GM12878 (cell line): ENCODE data around the gene SMTNL2. TPM values are rescaled to one million over a fixed set of nuclear protein-coding genes. Genes with fewer than 3 reads are reported as not detected.

Source experiments
- ATAC-seq: fragments of 200-7000 bp; cut with Tn5 transposase; 3 replicates; pipeline ENCODE4 v1.9.1; 2020; ENCODE audit warnings: mild to moderate bottlenecking, moderate library complexity
- BruUV-seq: library from RNA; stranded (reverse); fragments of 400-500 nt; replicated peaks from 2 replicates; lab custom pipeline; 2021; lab: Mats Ljungman, UMichigan
- CTCF ChIA-PET: fragments of 300-600 bp; sonication (Branson Sonifier 250); formaldehyde crosslinking; extraction: SDS; loops from one replicate; lab custom pipeline; 2021; ENCODE audit warnings: inconsistent platforms; lab: Yijun Ruan, JAX
- POLR2A ChIA-PET: fragments of 350-600 bp; formaldehyde crosslinking; extraction: SDS; loops from one replicate; lab custom pipeline; 2021; ENCODE audit warnings: inconsistent platforms; lab: Charles Lee
- RAD21 ChIA-PET: fragments of 300-600 bp; sonication (Branson Sonifier 250); formaldehyde crosslinking; loops from one replicate; lab custom pipeline; 2023; ENCODE audit warnings: antibody characterized with exemption; ENCODE audit not compliant: unreplicated experiment; lab: Charles Lee
- SMC1A ChIA-PET: fragments of 300-600 bp; sonication (Branson Sonifier 250); formaldehyde crosslinking; loops from one replicate; lab custom pipeline; 2023; ENCODE audit not compliant: unreplicated experiment, uncharacterized antibody; lab: Charles Lee
- DNase-seq: peaks from one replicate; pipeline ENCODE4 v3.0.0-alpha.2; 2011; ENCODE audit warnings: low read depth, low spot score
- FAIRE-seq: peaks from 3 replicates; lab custom pipeline; 2011; peaks lifted over from hg19 to GRCh38; lab: Jason Lieb, UNC
- H2AFZ ChIP-seq: 2 replicates; pipeline ENCODE4 v1.6.0; 2011; ENCODE audit warnings: low read depth, low read length, control low read depth; ENCODE audit not compliant: control insufficient read depth
- H3K27ac ChIP-seq: 2 replicates; pipeline ENCODE4 v1.5.1; 2011; ENCODE audit warnings: control low read depth; ENCODE audit not compliant: control insufficient read depth, insufficient read depth
- H3K27me3 ChIP-seq, 2 experiments: replicated peaks in 1 of 2; 2 replicates each; pipeline versions ENCODE4 v1.6.0 to v1.6.1; 2011; ENCODE audit warnings: low read length in 1 of 2; ENCODE audit not compliant: control insufficient read depth in 2 of 2, insufficient read depth in 2 of 2
- H3K36me3 ChIP-seq, 2 experiments: 2 replicates each; pipeline ENCODE4 v1.5.1; 2011; ENCODE audit warnings: low read length in 1 of 2; ENCODE audit not compliant: control insufficient read depth in 2 of 2, insufficient read depth in 2 of 2
- H3K4me1 ChIP-seq: 2 replicates; pipeline ENCODE4 v1.6.1; 2011; ENCODE audit warnings: mild to moderate bottlenecking, low read length, moderate library complexity, mixed read lengths; ENCODE audit not compliant: control insufficient read depth, insufficient read depth
- H3K4me2 ChIP-seq: 2 replicates; pipeline ENCODE4 v1.6.0; 2011; ENCODE audit warnings: control low read depth; ENCODE audit not compliant: control insufficient read depth, insufficient read depth
- H3K4me3 ChIP-seq: fragments of 200-600 bp; sonication (generic); 2 replicates; pipeline ENCODE4 v1.5.1; 2016
- H3K79me2 ChIP-seq: 2 replicates; pipeline ENCODE4 v1.6.0; 2011; ENCODE audit warnings: low read length; ENCODE audit not compliant: control insufficient read depth, insufficient read depth
- H3K9ac ChIP-seq: 2 replicates; pipeline ENCODE4 v1.8.0; 2011; ENCODE audit warnings: low read length, control low read depth, mixed read lengths; ENCODE audit not compliant: control insufficient read depth, insufficient read depth
- H3K9me3 ChIP-seq: replicated peaks from 3 replicates; pipeline ENCODE4 v1.5.1; 2011; ENCODE audit warnings: mild to moderate bottlenecking, low read length; ENCODE audit not compliant: control insufficient read depth, insufficient read depth
- H4K20me1 ChIP-seq: 2 replicates; pipeline ENCODE4 v1.6.0; 2011; ENCODE audit not compliant: control insufficient read depth, insufficient read depth
- BRCA1 ChIP-seq: IDR thresholded peaks from 2 replicates; pipeline ENCODE4 v1.6.1; 2011; ENCODE audit warnings: low read depth, low read length, improper control_type of control experiment
- CREM ChIP-seq: IDR thresholded peaks from 2 replicates; pipeline ENCODE4 v1.6.1; 2014; ENCODE audit warnings: antibody characterized with exemption, low read depth
- EED ChIP-seq: sonication (generic); IDR thresholded peaks from 2 replicates; pipeline ENCODE4 v1.6.1; 2016; ENCODE audit warnings: antibody characterized with exemption, low read depth
- EGR1 ChIP-seq, 2 experiments: IDR thresholded peaks; 1 replicate in 1 of 2; 2 replicates in 1 of 2; pipeline ENCODE4 v1.6.1; 2011 to 2012; ENCODE audit warnings: low read depth in 2 of 2, low read length in 2 of 2, borderline replicate concordance in 1 of 2, mild to moderate bottlenecking in 1 of 2, moderate library complexity in 1 of 2
- IKZF1 ChIP-seq: fragments of 450-650 bp; conservative IDR thresholded peaks from 2 replicates; pipeline ENCODE4 v1.6.1; 2017; ENCODE audit warnings: antibody characterized with exemption, mild to moderate bottlenecking
- MYB ChIP-seq: fragments of 150-350 bp; IDR thresholded peaks from 2 replicates; pipeline ENCODE4 v1.6.1; 2014; ENCODE audit warnings: mild to moderate bottlenecking, low read depth, low read length, borderline replicate concordance
- POLR2A ChIP-seq: IDR thresholded peaks from 2 replicates; pipeline ENCODE4 v1.6.1; 2011; ENCODE audit warnings: low read depth, mild to moderate bottlenecking, low read length
- RAD51 ChIP-seq: fragments of 450-650 bp; IDR thresholded peaks from 2 replicates; pipeline ENCODE4 v1.6.1; 2016; ENCODE audit warnings: moderate library complexity, mild to moderate bottlenecking, inconsistent platforms
- RCOR1 ChIP-seq: conservative IDR thresholded peaks from 2 replicates; pipeline ENCODE4 v1.6.1; 2012; ENCODE audit warnings: low read depth, low read length, improper control_type of control experiment
- RUNX3 ChIP-seq: IDR thresholded peaks from 2 replicates; pipeline ENCODE4 v1.6.1; 2012; ENCODE audit warnings: low read length, inconsistent platforms
- SMC3 ChIP-seq: IDR thresholded peaks from 2 replicates; pipeline ENCODE4 v1.6.1; 2011; ENCODE audit warnings: low read length, improper control_type of control experiment, borderline replicate concordance
- TCF7 ChIP-seq: IDR thresholded peaks from 2 replicates; pipeline ENCODE4 v1.6.1; 2014; ENCODE audit warnings: antibody characterized with exemption, borderline replicate concordance
- YY1 ChIP-seq: IDR thresholded peaks from 2 replicates; pipeline ENCODE4 v1.6.1; 2011; ENCODE audit warnings: low read depth, mild to moderate bottlenecking, low read length
- ZNF274 ChIP-seq: IDR thresholded peaks from one replicate; pipeline ENCODE4 v1.8.0; 2011; ENCODE audit not compliant: insufficient read length, insufficient read depth
- ZNF622 ChIP-seq: fragments of 450-650 bp; IDR thresholded peaks from 2 replicates; pipeline ENCODE4 v1.6.1; 2017; ENCODE audit warnings: mild to moderate bottlenecking, inconsistent platforms
- WGBS: methylation state at CpG from one replicate; pipeline ENCODE4 v1.1.6; 2016; ENCODE audit warnings: low lambda C conversion rate; ENCODE audit not compliant: insufficient replicate concordance, insufficient coverage; ENCODE audit errors: missing lambda C conversion rate; 5-methylcytosine and 5-hydroxymethylcytosine counted together
- in situ Hi-C: fragments of 300-500 bp; cut with MboI; formaldehyde crosslinking; loops from 9 replicates; pipeline ENCODE4 v1.14.3; 2018; ENCODE audit warnings: mixed read lengths
- intact Hi-C: fragments of 100-400 bp; cut with micrococcal nuclease; formaldehyde crosslinking; loops from one replicate; pipeline ENCODE4 v1.14.2; 2022; ENCODE audit not compliant: unreplicated experiment
- polyA plus RNA-seq, 11 experiments: library from polyadenylated mRNA; depleted of rRNA in 4 of 11; unstranded in 6 of 11; stranded (reverse) in 5 of 11; fragments of >200 nt; fragmentation: Nextera tagmentation in 4 of 11; fragmentation: Illumina TruSeq in 1 of 11; extraction: Ambion mirVana in 4 of 11; extraction: Trizol in 1 of 11; gene quantifications; 1 replicate in 1 of 11; 2 replicates in 10 of 11; pipeline versions ENCODE4 v1.2.1 to v1.2.3, GENCODE V29; 2011 to 2016; ENCODE audit warnings: inconsistent platforms in 2 of 11, missing spikeins in 2 of 11, low read depth in 1 of 11
- total RNA-seq, 4 experiments: library from RNA; depleted of rRNA in 3 of 4; stranded (reverse); fragments of >200 nt in 3 of 4; fragmentation: Illumina TruSeq in 1 of 4; extraction: Trizol in 1 of 4; gene quantifications; 2 replicates each; pipeline versions ENCODE4 v1.2.1 to v1.2.3, GENCODE V29; 2013 to 2021
- TF ChIP-seq, protein P1 (sequence below): fragments of 450-650 bp; IDR thresholded peaks from 2 replicates; pipeline ENCODE4 v1.6.1; 2018; ENCODE audit warnings: borderline replicate concordance, mild to moderate bottlenecking; ENCODE audit not compliant: partially characterized antibody

Gene SMTNL2
- total and polyA plus RNA-seq, 10 of the 15 experiments (the other 5 are each of a cell fraction or from before 2014, with no cell fraction given) = not detected

DNA sequence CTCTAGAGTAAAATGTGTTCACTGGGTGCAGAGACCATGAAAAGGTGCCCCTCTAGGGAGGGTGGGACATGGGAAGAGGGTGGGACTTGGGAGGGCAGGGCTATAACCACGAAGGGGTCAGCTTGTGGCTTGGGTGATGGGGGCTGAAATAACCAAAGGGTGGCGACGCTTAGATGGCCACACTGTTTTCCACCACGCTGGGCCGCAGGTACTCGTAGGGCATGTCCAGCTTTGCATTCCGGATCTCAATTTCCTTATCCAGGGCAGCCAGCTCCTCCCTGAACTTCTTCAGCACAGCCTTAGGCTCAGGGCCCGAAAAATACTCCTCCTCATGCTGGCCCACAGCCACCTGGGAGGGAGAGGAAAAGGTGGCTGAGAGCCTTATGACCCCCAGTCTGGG lies 47.1 kb downstream of the SMTNL2 start:
- no peaks in the 10 kb centered on the region for H4K20me1 ChIP-seq
- TF ChIP-seq MYB (no peak), CREM (no peak), RCOR1 (no peak), YY1 (no peak), EGR1 (IDR thresholded peaks at IDR 0.05; ENCODE audit: borderline replicate concordance in 1 of 2, low read depth in 2 of 2, low read length in 2 of 2) (no peak), POLR2A (no peak), BRCA1 (no peak), ZNF622 (no peak), RAD51 (no peak), RUNX3 (no peak), IKZF1 (no peak), ZNF274 (no peak), SMC3 (no peak), TCF7 (no peak), EED (no peak)
- TF ChIP-seq, protein P1, sequence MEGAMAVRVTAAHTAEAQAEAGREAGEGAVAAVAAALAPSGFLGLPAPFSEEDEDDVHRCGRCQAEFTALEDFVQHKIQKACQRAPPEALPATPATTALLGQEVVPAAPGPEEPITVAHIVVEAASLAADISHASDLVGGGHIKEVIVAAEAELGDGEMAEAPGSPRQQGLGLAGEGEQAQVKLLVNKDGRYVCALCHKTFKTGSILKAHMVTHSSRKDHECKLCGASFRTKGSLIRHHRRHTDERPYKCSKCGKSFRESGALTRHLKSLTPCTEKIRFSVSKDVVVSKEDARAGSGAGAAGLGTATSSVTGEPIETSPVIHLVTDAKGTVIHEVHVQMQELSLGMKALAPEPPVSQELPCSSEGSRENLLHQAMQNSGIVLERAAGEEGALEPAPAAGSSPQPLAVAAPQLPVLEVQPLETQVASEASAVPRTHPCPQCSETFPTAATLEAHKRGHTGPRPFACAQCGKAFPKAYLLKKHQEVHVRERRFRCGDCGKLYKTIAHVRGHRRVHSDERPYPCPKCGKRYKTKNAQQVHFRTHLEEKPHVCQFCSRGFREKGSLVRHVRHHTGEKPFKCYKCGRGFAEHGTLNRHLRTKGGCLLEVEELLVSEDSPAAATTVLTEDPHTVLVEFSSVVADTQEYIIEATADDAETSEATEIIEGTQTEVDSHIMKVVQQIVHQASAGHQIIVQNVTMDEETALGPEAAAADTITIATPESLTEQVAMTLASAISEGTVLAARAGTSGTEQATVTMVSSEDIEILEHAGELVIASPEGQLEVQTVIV = no peak
- TF ChIP-seq, all 136 proteins: peak for 0
- Histone ChIP-seq H2AFZ (no peak overlapping the region), H3K4me2 (no peak overlapping the region), H3K9ac (no peak overlapping the region), H3K9me3 (no peaks in the 10 kb centered on the region), H3K4me3 (no peak overlapping the region), H3K27me3 (no peaks in the 10 kb centered on the region; a peak in 1 of 4 replicates), H3K4me1 (peaks cover 17% of the 10 kb centered on the region), H3K36me3 (no peaks in the 10 kb centered on the region), H3K79me2 (no peaks in the 10 kb centered on the region), H3K27ac (no peak overlapping the region)
- WGBS = 59% methylated on average over 8 of the region's 8 CpGs
- CTCF ChIA-PET = no interaction called here
- POLR2A ChIA-PET = no interaction called here
- ATAC-seq (no peak), DNase-seq (no peak), FAIRE-seq (no peak)
- SMC1A ChIA-PET = no interaction called here
- no TSS peak for BruUV-seq
- intact Hi-C loops (no loop called here), in situ Hi-C loops (no loop called here)
- RAD21 ChIA-PET = interaction anchor here (0.6 kb wide), 1 partner anchor 117 kb away, joined by 3 read pairs; no protein-coding TSS in a partner anchor
